Activated B cell treated with CpG ODN at 0.5 μM for 24 hours (primary cell): ENCODE results near the gene PDCD11. TPM values are rescaled to one million over a fixed set of nuclear protein-coding genes. Genes with fewer than 3 reads are reported as not detected.

Experiments
- ATAC-seq: fragments of 200-7000 bp; cut with Tn5 transposase; one replicate; pipeline ENCODE4 v1.10.0; 2021; ENCODE audit warnings: low read depth, mild to moderate bottlenecking, moderate library complexity
- CTCF ChIA-PET: fragments of 350-600 bp; sonication (Branson Sonifier 250); formaldehyde crosslinking; loops from one replicate; lab custom pipeline; 2021; ENCODE audit warnings: antibody characterized with exemption; lab: Charles Lee
- POLR2A ChIA-PET: fragments of 350-600 bp; sonication (Branson Sonifier 250); formaldehyde crosslinking; loops from one replicate; lab custom pipeline; 2021; ENCODE audit warnings: antibody characterized with exemption; lab: Charles Lee
- DNase-seq: peaks from one replicate; pipeline ENCODE4 v3.0.0; 2022
- H3K27ac Mint-ChIP-seq: one replicate; pipeline ENCODE4 v1.8.0; 2020; ENCODE audit warnings: mixed read lengths
- H3K27me3 Mint-ChIP-seq: one replicate; pipeline ENCODE4 v1.8.0; 2021; ENCODE audit warnings: mixed read lengths
- H3K36me3 Mint-ChIP-seq: one replicate; pipeline ENCODE4 v1.8.0; 2021; ENCODE audit warnings: low read depth, mixed read lengths
- H3K4me1 Mint-ChIP-seq: one replicate; pipeline ENCODE4 v1.8.0; 2021; ENCODE audit warnings: mixed read lengths
- H3K4me3 Mint-ChIP-seq: one replicate; pipeline ENCODE4 v1.8.0; 2020; ENCODE audit warnings: mild to moderate bottlenecking, mixed read lengths
- H3K9me3 Mint-ChIP-seq: one replicate; pipeline ENCODE4 v1.8.0; 2020; ENCODE audit warnings: mixed read lengths
- intact Hi-C: fragments of 100-400 bp; cut with micrococcal nuclease; formaldehyde crosslinking; loops from one replicate; pipeline ENCODE4 v1.15.1; 2024
- total RNA-seq: library from RNA; stranded (reverse); gene quantifications from 2 replicates; pipeline ENCODE4 v1.2.3, GENCODE V29; 2022
- TF ChIP-seq, protein P1 (sequence below): fragments of 200-600 bp; IDR thresholded peaks from one replicate; pipeline ENCODE4 v1.8.0; 2022; ENCODE audit warnings: antibody characterized with exemption, mild to moderate bottlenecking

PDCD11 gene
- total RNA-seq, 1 donor from 2014 or later = 66.0 TPM

DNA sequence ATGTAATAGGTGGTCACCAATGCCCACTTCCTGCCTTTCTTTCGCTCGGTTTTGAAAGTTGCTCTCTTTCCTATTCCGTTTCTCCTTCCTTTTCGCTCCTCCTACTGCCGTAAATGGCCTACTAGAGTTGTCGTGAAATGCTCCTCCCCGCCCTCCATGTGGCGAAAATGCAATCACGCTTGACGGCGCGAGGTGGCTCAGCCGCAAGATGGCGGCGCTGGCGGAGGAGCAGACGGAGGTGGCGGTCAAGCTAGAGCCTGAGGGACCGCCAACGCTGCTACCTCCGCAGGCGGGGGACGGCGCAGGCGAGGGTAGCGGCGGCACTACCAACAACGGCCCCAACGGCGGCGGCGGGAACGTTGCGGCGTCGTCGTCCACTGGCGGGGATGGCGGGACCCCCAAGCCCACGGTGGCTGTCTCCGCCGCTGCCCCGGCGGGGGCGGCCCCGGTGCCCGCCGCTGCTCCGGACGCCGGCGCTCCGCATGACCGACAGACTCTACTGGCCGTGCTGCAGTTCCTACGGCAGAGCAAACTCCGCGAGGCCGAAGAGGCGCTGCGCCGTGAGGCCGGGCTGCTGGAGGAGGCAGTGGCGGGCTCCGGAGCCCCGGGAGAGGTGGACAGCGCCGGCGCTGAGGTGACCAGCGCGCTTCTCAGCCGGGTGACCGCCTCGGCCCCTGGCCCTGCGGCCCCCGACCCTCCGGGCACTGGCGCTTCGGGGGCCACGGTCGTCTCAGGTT is 28.5 kb upstream of the PDCD11 start, which contains the start of gene TAF5:
Gene TAF5, plus strand, starts transcription at position 195 of the 737 bp plus-strand sequence. Its CDS starts 14 bp downstream, at position 209.
- ATAC-seq (peak; percentile 72), DNase-seq (peak; percentile 79)
- POLR2A ChIA-PET = interaction anchor here (0.7 to 3.0 kb wide), 11 partner anchors 15 to 621 kb away, joined by 3 to 26 read pairs (median 4); partner anchors contain the start of genes ATP5MK, NT5C2, PCGF6 and PDCD11
- TF ChIP-seq, protein P1, sequence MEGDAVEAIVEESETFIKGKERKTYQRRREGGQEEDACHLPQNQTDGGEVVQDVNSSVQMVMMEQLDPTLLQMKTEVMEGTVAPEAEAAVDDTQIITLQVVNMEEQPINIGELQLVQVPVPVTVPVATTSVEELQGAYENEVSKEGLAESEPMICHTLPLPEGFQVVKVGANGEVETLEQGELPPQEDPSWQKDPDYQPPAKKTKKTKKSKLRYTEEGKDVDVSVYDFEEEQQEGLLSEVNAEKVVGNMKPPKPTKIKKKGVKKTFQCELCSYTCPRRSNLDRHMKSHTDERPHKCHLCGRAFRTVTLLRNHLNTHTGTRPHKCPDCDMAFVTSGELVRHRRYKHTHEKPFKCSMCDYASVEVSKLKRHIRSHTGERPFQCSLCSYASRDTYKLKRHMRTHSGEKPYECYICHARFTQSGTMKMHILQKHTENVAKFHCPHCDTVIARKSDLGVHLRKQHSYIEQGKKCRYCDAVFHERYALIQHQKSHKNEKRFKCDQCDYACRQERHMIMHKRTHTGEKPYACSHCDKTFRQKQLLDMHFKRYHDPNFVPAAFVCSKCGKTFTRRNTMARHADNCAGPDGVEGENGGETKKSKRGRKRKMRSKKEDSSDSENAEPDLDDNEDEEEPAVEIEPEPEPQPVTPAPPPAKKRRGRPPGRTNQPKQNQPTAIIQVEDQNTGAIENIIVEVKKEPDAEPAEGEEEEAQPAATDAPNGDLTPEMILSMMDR = no peak
- Mint-ChIP-seq H3K4me1 (peaks cover 12% of the 10 kb centered on the region), H3K27me3 (no peaks in the 10 kb centered on the region), H3K4me3 (peak within 1 kb of the TSS; percentile 90), H3K27ac (peak within 1 kb of the TSS; percentile 87), H3K36me3 (peaks cover 6% of the 10 kb centered on the region), H3K9me3 (no peaks in the 10 kb centered on the region)
- CTCF ChIA-PET = interaction anchor here (0.7 kb wide), 1 partner anchor 1122 kb away, joined by 3 read pairs; the partner anchor contains the start of gene GBF1
- intact Hi-C loops = loop anchor here (1.0 to 10.0 kb wide), 10 partner anchors 17 to 1121 kb away; partner anchors contain the start of genes ACTR1A, ARL3, ATP5MK and BORCS7

DNA sequence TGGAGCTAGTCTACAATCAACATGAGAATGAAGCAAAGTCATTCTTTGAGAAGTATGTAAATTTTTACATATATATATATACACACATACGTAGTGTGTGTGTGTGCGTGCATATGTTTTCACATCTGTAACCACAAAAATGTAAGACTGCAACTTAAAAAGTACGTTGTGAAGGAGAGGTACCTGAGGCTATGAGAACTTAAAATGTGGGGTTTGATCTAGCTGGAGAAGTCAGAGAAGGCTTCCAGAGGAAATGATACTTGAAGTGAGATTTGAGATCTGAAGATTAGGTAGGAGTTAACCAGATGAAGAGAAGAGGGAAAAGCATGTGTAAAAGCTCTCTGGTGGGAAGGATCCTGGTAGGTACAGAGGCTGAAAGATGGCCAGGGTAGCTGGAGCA is 22.9 kb upstream of the PDCD11 start:
- TF ChIP-seq, protein P1 = no peak
- no peak overlapping the region for H3K4me3 Mint-ChIP-seq
- intact Hi-C loops = no loop called here
- no peaks in the 10 kb centered on the region for H3K27me3 Mint-ChIP-seq
- CTCF ChIA-PET = interaction anchor here (0.8 kb wide), 1 partner anchor 94 kb away, joined by 3 read pairs; no protein-coding TSS in a partner anchor
- DNase-seq = no peak
- H3K9me3 Mint-ChIP-seq = no peaks in the 10 kb centered on the region
- ATAC-seq = no peak
- peaks cover 37% of the 10 kb centered on the region for H3K36me3 Mint-ChIP-seq
- POLR2A ChIA-PET = no interaction called here
- H3K4me1 Mint-ChIP-seq = peaks cover 6% of the 10 kb centered on the region
- H3K27ac Mint-ChIP-seq = no peak overlapping the region

DNA sequence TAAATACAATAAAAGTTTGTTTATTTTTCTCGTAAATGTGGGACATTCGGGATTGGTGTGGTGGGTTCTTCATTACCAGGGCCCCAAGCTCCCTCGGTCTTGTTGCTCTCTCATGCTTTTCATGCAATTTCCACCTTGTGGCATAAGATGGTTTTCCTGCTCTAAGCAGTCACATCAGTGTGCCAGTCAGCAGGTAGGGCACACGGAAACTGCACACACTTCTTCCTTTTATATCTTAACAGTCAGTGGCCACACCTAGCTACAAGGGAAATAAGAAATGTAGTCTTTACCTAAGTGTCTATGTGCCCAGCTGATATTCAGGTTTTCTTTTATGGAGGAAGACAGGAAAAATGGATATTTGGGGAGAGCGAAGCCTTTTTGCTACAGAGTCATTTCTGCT is 22.2 kb upstream of the PDCD11 start:
- ChIA-PET CTCF (interaction anchor here (0.8 kb wide), 1 partner anchor 93 kb away, joined by 3 read pairs; no protein-coding TSS in a partner anchor), POLR2A (no interaction called here)
- H3K4me3 Mint-ChIP-seq = no peak overlapping the region
- no peak for DNase-seq
- no peak for ATAC-seq
- peaks cover 41% of the 10 kb centered on the region for H3K36me3 Mint-ChIP-seq
- H3K9me3 Mint-ChIP-seq = no peaks in the 10 kb centered on the region
- H3K4me1 Mint-ChIP-seq = no peaks in the 10 kb centered on the region
- H3K27ac Mint-ChIP-seq = no peak overlapping the region
- TF ChIP-seq, protein P1 = no peak
- intact Hi-C loops = no loop called here
- no peaks in the 10 kb centered on the region for H3K27me3 Mint-ChIP-seq

DNA sequence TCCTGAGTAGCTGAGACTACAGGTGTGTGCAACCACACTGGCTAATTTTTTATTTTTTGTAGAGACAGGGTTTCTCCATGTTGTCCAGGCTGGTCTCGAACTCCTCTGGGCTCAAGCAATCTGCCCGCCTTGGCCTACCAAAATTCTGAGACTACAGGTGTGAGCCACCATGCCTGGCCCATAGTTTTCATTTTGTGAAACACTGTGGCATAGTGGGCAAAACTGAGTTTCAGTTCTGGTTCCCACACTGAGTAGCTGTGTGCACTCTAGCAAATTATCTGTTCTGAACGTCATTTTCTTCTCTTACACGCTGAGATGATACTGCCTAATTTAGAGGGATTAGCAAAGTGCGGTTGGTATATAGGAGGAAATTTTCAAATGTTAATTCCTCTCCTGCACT is 13.7 kb upstream of the PDCD11 start:
- Mint-ChIP-seq H3K36me3 (peaks cover 55% of the 10 kb centered on the region), H3K27ac (no peak overlapping the region), H3K4me1 (peaks cover 4% of the 10 kb centered on the region), H3K27me3 (no peaks in the 10 kb centered on the region), H3K4me3 (no peak overlapping the region), H3K9me3 (no peaks in the 10 kb centered on the region)
- DNase-seq (no peak), ATAC-seq (peak; percentile 67)
- TF ChIP-seq, protein P1 = no peak
- intact Hi-C loops = no loop called here
- ChIA-PET POLR2A (no interaction called here), CTCF (no interaction called here)

DNA sequence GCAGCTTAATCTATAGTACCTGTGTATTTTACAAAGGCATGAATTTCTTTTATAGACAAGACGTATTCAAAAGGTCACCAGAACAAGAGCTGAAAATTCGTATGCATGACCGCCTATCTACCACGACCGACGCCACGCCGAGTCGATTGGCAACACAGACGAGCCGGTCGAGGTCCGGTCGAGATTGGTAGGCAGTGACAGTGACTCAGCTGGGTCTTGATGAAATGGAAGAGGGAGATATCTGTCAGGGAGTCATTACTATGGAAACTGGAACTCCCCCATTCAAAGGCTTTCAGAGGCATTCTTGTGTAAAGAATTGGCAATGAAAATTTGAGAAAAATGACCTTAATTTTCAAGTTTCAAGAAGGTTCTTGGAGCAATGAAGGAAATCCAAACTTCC is 2.2 kb upstream of the PDCD11 start:
- TF ChIP-seq, protein P1 = no peak
- ATAC-seq = no peak
- Mint-ChIP-seq H3K27ac (no peak overlapping the region), H3K27me3 (no peaks in the 10 kb centered on the region), H3K4me1 (peaks cover 45% of the 10 kb centered on the region), H3K36me3 (peaks cover 60% of the 10 kb centered on the region), H3K4me3 (no peak overlapping the region), H3K9me3 (no peaks in the 10 kb centered on the region)
- ChIA-PET CTCF (no interaction called here), POLR2A (interaction anchor here (0.6 to 3.2 kb wide), 3 partner anchors 26 to 78 kb away, joined by 3 to 14 read pairs (median 4); partner anchors contain the start of genes PCGF6 and TAF5)
- no peak for DNase-seq
- intact Hi-C loops = no loop called here
